ENCODE data around the gene NCR1. TPM values are rescaled to one million over a fixed set of nuclear protein-coding genes. Genes with fewer than 3 reads are reported as not detected.

Gene NCR1, protein sequence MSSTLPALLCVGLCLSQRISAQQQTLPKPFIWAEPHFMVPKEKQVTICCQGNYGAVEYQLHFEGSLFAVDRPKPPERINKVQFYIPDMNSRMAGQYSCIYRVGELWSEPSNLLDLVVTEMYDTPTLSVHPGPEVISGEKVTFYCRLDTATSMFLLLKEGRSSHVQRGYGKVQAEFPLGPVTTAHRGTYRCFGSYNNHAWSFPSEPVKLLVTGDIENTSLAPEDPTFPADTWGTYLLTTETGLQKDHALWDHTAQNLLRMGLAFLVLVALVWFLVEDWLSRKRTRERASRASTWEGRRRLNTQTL
- not detected in 5 replicates for total RNA-seq (2022; extraction: Qiagen RNA extraction; ENCODE audit: low read depth)

DNA sequence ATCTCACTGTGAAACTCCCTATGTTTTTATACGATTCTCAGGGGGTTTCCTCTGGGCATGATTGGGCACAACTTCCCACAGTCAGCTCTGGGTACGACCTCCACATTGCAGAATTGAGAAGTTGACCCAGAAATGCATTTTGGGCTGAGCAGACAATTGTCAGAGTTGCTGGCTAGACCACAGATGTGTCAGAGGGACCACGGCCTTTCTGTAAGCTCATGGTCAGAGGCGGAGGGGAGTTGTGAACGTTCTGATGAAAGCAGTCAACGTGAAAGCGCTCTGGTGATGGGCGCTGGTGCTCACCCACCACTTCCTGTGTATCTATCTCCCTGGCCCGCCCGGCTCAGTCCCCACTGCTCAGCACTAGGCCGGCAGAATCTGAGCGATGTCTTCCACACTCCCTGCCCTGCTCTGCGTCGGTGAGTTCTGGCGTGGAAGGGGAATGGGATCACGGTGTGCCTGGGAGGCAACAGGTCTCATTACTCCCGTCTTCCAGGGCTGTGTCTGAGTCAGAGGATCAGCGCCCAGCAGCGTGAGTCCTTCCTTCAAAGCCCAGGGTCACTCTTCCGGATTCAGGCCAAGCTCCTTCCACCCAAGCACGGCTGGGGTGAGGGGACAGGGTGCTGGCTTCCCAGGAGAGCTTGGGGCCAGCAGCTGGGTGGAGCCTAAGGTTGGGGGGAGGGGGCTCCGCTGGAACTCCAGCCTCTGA, at the start of gene NCR1:
Gene NCR1, plus strand, starts transcription at position 346 of the 709 bp plus-strand sequence. Its CDS starts 40 bp downstream, at position 386.

DNA sequence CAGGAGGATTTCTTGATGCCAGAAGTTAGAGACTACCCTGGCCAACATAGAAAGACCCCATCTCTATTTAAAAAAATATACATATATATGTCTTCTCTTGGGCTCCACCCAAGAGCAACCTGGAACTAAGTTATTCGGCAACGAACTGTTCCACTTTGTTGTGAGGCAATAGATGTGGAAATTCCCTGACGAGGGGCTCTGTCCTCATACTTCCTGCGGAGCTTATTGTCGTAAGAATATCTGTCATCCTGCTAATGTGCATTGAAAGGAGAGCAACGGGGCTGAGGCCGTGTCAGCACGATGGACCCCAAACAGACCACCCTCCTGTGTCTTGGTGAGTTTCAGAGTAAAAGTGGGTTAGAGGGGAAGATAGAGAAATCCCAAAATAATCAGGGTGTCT, 32.0 kb upstream of the NCR1 start, which contains the start of gene FCAR:
Gene FCAR, plus strand, starts transcription at position 246 of the 400 bp plus-strand sequence. Its CDS starts 55 bp downstream, at position 301.

DNA sequence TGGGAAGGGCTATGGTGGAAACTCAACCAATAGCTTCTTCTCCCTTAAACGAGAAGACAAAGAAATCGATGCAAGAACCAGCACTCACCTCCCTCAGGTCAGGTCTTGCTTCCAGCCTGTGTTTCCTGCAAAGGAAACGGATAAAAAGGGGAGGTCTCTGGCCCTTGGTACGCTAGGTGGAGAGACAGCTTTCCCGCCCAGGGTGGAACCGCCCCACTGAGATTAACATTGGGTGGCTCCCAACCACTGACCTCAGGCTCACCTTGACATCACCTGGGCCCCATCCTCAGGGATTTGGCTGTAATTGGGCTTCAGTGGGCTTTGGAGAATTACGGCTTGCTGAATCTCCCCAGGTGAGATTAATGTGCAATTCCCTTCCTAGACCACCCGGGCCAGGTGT, 41.4 kb downstream of the NCR1 start, which contains the start of gene NLRP7:
Gene NLRP7, minus strand, starts transcription at position 150 of the 400 bp plus-strand sequence.

Other genes with a start within 250 kb of the NCR1 start
- 0.07 TPM in 1 of 5 replicates, not detected in the others for gene LILRB4, start 243.2 kb upstream of the NCR1 start, total RNA-seq (2022; extraction: Qiagen RNA extraction; ENCODE audit: low read depth)
- gene KIR3DL3, start 181.7 kb upstream of the NCR1 start, total RNA-seq (2022; extraction: Qiagen RNA extraction; ENCODE audit: low read depth), result not detected in 5 replicates
- not detected in 5 replicates for gene KIR2DL3, start 167.6 kb upstream of the NCR1 start, total RNA-seq (2022; extraction: Qiagen RNA extraction; ENCODE audit: low read depth)
- not detected in 5 replicates for gene KIR2DL1, start 136.4 kb upstream of the NCR1 start, total RNA-seq (2022; extraction: Qiagen RNA extraction; ENCODE audit: low read depth)
- gene KIR2DL4, start 102.5 kb upstream of the NCR1 start, total RNA-seq (2022; extraction: Qiagen RNA extraction; ENCODE audit: low read depth), result not detected in 5 replicates
- gene KIR3DL1, start 89.7 kb upstream of the NCR1 start, total RNA-seq (2022; extraction: Qiagen RNA extraction; ENCODE audit: low read depth), result not detected in 5 replicates
- gene KIR2DS4, start 73.5 kb upstream of the NCR1 start, total RNA-seq (2022; extraction: Qiagen RNA extraction; ENCODE audit: low read depth), result not detected in 5 replicates
- not detected in 5 replicates for gene KIR3DL2, start 55.7 kb upstream of the NCR1 start, total RNA-seq (2022; extraction: Qiagen RNA extraction; ENCODE audit: low read depth)
- not detected in 5 replicates for gene FCAR, start 31.9 kb upstream of the NCR1 start, total RNA-seq (2022; extraction: Qiagen RNA extraction; ENCODE audit: low read depth)
- gene NLRP7, start 41.4 kb downstream of the NCR1 start, total RNA-seq (2022; extraction: Qiagen RNA extraction; ENCODE audit: low read depth), result not detected in 5 replicates
- 25.2 to 28.8 TPM (median 27.0 TPM) in 5 replicates for gene NLRP2, start 60.2 kb downstream of the NCR1 start, total RNA-seq (2022; extraction: Qiagen RNA extraction; ENCODE audit: low read depth)
- gene GP6, start 132.1 kb downstream of the NCR1 start, total RNA-seq (2022; extraction: Qiagen RNA extraction; ENCODE audit: low read depth), result 0.13 to 0.45 TPM (median 0.27 TPM) in 4 of 5 replicates, not detected in the other
- 16.4 to 22.6 TPM (median 18.4 TPM) in 5 replicates for gene RDH13, start 157.0 kb downstream of the NCR1 start, total RNA-seq (2022; extraction: Qiagen RNA extraction; ENCODE audit: low read depth)
- gene EPS8L1, start 169.7 kb downstream of the NCR1 start, total RNA-seq (2022; extraction: Qiagen RNA extraction; ENCODE audit: low read depth), result 5.0 to 7.1 TPM (median 5.3 TPM) in 5 replicates
- gene PPP1R12C, start 211.5 kb downstream of the NCR1 start, total RNA-seq (2022; extraction: Qiagen RNA extraction; ENCODE audit: low read depth), result 59.8 to 96.4 TPM (median 87.1 TPM) in 5 replicates
- gene TNNT1, start 243.1 kb downstream of the NCR1 start, total RNA-seq (2022; extraction: Qiagen RNA extraction; ENCODE audit: low read depth), result 115 to 148 TPM (median 126 TPM) in 5 replicates

Data from A549 treated with CpdA at 1 μM for 4 hours (cell line).